GM19043 (cell line): Measurements from ENCODE around the gene ATRN.
A peak's percentile ranks its signal among the peaks of the same experiment; 100 is the strongest.
"Not testable (repeated sequence)": the region's sequence is repeated elsewhere in the genome, so short reads cannot be mapped to it uniquely, and the experiment has no call there.

Source experiments
- ATAC-seq: cut with Tn5 transposase; IDR thresholded peaks from one replicate; pipeline ENCODE4 v1.9.1; 2021; ENCODE audit warnings: low read depth; ENCODE audit not compliant: unreplicated experiment

Gene ATRN

GRCh38 chr20:3470627-3471396 lies at the start of gene ATRN:
ATRN (plus strand) TSS chr20:3471018; CDS start chr20:3471108, 90 bp downstream.
- peak; percentile 77 for ATAC-seq

- ATAC-seq = no peak
Measured at GRCh38 chr20:3421985-3422384, 48.8 kb upstream of the ATRN start.

- no peak for ATAC-seq
Measured at GRCh38 chr20:3423126-3423525, 47.7 kb upstream of the ATRN start.

GRCh38 chr20:3426766-3427165 lies 44.1 kb upstream of the ATRN start:
- not testable (repeated sequence) for ATAC-seq

GRCh38 chr20:3430376-3431069 lies 40.3 kb upstream of the ATRN start:
- ATAC-seq = peak; percentile 95

- ATAC-seq = no peak
Measured at GRCh38 chr20:3431109-3431508, 39.7 kb upstream of the ATRN start.

GRCh38 chr20:3432844-3433243 lies 38.0 kb upstream of the ATRN start:
- no peak for ATAC-seq

- ATAC-seq = no peak
Measured at GRCh38 chr20:3433744-3434143, 37.1 kb upstream of the ATRN start.

- no peak for ATAC-seq
Measured at GRCh38 chr20:3434232-3434631, 36.6 kb upstream of the ATRN start.

GRCh38 chr20:3436864-3437574 lies 33.8 kb upstream of the ATRN start:
- ATAC-seq = no peak

- ATAC-seq = no peak
Measured at GRCh38 chr20:3446779-3447178, 24.0 kb upstream of the ATRN start.

- no peak for ATAC-seq
Measured at GRCh38 chr20:3447321-3447720, 23.5 kb upstream of the ATRN start.

GRCh38 chr20:3449319-3449718 lies 21.5 kb upstream of the ATRN start:
- no peak for ATAC-seq

- no peak for ATAC-seq
Measured at GRCh38 chr20:3452136-3452535, 18.7 kb upstream of the ATRN start.

- no peak for ATAC-seq
Measured at GRCh38 chr20:3452690-3453089, 18.1 kb upstream of the ATRN start.

GRCh38 chr20:3454831-3455230 lies 16.0 kb upstream of the ATRN start:
- no peak for ATAC-seq

GRCh38 chr20:3456648-3457047 lies 14.2 kb upstream of the ATRN start:
- ATAC-seq = no peak

GRCh38 chr20:3459881-3460307 lies 10.9 kb upstream of the ATRN start:
- ATAC-seq = no peak

GRCh38 chr20:3461211-3461771 lies 9.5 kb upstream of the ATRN start:
- ATAC-seq = no peak

GRCh38 chr20:3461911-3462677 lies 8.7 kb upstream of the ATRN start:
- no peak for ATAC-seq
